HuH-7 (cell line): ENCODE data around the gene RIPPLY3.

Experiments used
- DNase-seq: peaks from one replicate; pipeline ENCODE4 v3.0.0; 2011; ENCODE audit warnings: low spot score

RIPPLY3 gene

DNA sequence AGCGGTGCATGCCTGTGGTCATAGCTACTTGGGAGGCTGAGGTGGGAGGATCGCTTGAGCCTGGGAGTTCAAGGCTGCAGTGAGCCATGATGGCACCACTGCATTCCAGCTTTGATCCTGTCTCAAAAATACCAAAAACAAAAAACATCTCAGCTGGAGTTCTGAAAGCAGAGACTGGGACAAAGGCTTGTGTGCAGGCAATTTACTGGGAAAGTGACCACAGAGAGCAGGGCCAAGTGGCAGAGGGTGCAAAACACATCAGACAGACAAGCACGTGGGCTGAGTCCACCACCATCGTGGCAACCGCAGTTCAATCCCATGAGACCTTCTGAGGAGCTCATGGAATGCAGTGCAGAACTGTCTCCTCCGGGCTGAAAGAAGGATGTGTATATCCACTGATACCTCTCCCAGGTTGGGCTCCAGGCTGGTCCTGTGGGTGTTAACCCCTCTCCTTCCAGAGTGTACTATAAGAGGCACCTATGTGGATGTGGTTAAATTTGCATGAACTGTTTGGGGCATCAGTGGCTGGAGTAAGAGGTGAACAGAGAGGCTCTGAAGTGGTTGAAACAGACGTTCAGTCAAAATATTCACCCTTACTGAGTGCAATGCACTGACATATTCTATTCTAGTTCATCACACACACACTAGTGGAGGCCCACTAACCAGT lies 55.6 kb downstream of the RIPPLY3 start:
- DNase-seq = no peak

DNA sequence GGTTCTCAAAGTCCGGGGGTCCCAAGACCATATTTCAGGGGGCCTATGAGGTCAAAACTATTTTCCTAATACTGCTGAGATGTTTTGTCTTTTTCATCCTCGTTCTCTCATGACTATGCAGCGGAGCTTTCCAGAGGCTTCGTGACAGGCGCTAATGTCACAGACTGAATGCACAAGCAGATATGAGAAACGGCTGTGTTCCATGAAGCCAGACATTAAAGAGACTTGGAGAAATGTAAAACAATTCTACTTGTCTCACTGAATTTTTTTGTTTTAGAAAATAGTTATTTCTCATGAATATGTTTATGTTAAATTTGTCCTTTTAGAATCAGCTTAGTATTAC lies 56.1 kb downstream of the RIPPLY3 start:
- DNase-seq = no peak

DNA sequence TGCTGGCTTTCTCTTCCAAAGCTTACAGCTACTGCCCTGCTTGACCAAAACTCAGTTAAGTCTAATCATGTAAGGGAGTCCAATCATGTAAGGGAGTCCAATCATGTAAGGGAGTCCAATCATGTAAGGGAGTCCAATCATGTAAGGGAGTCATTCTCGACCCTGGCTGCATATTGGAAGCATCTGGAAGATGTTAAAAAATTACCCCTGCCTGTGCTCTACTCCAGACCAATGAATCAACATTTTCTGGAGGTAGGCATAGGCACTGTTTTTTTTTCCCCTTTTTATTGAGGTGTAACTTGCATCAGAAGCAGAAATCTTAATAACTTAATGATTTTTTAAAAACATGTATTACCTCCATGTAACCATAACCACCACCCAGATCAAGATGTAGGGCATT lies 56.9 kb downstream of the RIPPLY3 start:
- DNase-seq = no peak

DNA sequence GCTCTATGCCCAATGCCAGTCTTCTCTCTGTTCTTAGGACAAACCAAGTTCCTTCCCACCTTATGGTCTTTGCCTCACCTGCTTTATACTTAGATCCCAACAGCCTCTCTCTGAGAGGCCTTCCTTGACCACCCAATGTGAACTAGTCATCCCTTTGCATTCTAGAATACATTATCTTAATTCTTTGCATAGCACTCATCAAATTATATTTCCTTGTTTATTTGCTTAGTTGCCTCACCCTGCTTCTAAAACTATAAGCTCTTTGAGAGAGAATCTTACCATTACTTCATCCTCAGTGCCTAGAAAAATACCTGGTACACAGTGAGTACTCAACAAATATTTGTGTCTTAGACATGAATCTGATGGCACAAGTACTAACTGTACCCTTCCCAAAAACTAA lies 58.3 kb downstream of the RIPPLY3 start:
- no peak for DNase-seq

DNA sequence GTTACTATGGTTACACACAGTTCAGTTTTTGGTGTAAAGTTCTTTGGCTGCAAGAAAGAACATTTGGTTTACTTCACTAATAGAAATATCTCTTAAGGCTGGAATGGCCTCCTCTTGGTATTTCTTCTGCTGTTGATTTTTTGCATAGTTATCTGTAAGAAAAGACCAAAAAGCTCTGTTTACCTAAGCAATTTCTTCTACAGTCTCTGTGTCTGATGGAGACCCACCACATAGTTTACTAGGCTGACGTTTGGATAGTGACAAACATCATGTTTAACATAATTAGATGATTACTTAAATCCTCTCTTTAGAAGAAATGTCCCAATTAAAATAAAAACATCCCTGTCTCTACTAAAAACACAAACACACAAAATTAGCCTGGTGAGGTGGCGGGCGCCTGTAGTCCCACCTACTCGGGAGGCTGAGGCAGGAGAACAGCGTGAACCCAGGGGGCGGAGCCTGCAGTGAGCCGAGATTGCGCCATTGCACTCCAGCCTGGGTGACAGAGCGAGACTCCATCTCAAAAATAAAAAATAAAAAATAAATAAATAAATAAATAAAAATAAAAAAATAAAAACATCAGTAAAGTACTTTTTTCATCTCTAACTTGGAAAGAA lies 59.2 kb downstream of the RIPPLY3 start:
- no peak for DNase-seq
